ENCODE data around the gene FSTL4. TPM values are rescaled to one million over a fixed set of nuclear protein-coding genes. Genes with fewer than 3 reads are reported as not detected.

FSTL4 gene
- polyA plus RNA-seq, 3 donors = not detected

GRCh38 chr5:133311176-133311575, 301.2 kb downstream of the FSTL4 start:
- no peak overlapping the region for H3K9ac ChIP-seq (ENCODE audit: insufficient read depth, low read length, poor library complexity, severe bottlenecking)
- no CpG with 5 or more reads among the region's 4 CpGs for WGBS (ENCODE audit: insufficient coverage)
- H3K4me3 Mint-ChIP-seq = no peak overlapping the region
- H3K27ac ChIP-seq (ENCODE audit: low read depth in 1 of 2, low read length in 2 of 2) = no peak overlapping the region
- no peaks in the 10 kb centered on the region for H3K9me3 ChIP-seq (replicated peaks in 1 of 2; ENCODE audit: control insufficient read depth in 1 of 2, insufficient read depth in 1 of 2, low read length in 2 of 2)
- H3K4me2 ChIP-seq (replicated peaks; ENCODE audit: extremely low read depth, low read length, poor library complexity, severe bottlenecking) = no peak overlapping the region
- no peaks in the 10 kb centered on the region for H3K36me3 ChIP-seq (replicated peaks in 1 of 2; ENCODE audit: control insufficient read depth in 1 of 2, insufficient read depth in 2 of 2, low read length in 2 of 2)
- no peaks in the 10 kb centered on the region for H3K79me2 ChIP-seq (ENCODE audit: insufficient read depth, low read length)
- H3K27me3 ChIP-seq (ENCODE audit: control insufficient read depth in 2 of 2, insufficient read depth in 2 of 2, low read length in 2 of 2) = no peaks in the 10 kb centered on the region
- no peaks in the 10 kb centered on the region for H3K4me1 ChIP-seq (ENCODE audit: control insufficient read depth in 1 of 2, insufficient read depth in 2 of 2, low read length in 2 of 2)
- H3K9me3 Mint-ChIP-seq = no peaks in the 10 kb centered on the region
- H3K4me1 Mint-ChIP-seq = peaks cover 7% of the 10 kb centered on the region
- intact Hi-C loops (cut with micrococcal nuclease) = no loop called here
- H2AFZ ChIP-seq (ENCODE audit: insufficient read depth, low read depth, low read length, poor library complexity, severe bottlenecking) = no peak overlapping the region
- H3K27ac Mint-ChIP-seq = no peak overlapping the region
- peaks cover 0 to 6% (median 2%) of the 10 kb centered on the region in 3 donors for H3K27me3 Mint-ChIP-seq (ENCODE audit: low read depth in 3 of 3)
- TF ChIP-seq CTCF (IDR thresholded peaks at IDR 0.05) = no peak
- H4K20me1 ChIP-seq (ENCODE audit: insufficient read depth, low read length) = no peaks in the 10 kb centered on the region
- DNase-seq = no peak
- no peaks in the 10 kb centered on the region for H3K36me3 Mint-ChIP-seq
- no peak overlapping the region for H3K4me3 ChIP-seq (replicated peaks in 1 of 3; ENCODE audit: low read depth in 2 of 3, low read length in 3 of 3)

GRCh38 chr5:133309984-133310621, 302.2 kb downstream of the FSTL4 start:
- Histone ChIP-seq H3K9me3 (replicated peaks in 1 of 2; ENCODE audit: control insufficient read depth in 1 of 2, insufficient read depth in 1 of 2, low read length in 2 of 2) (no peaks in the 10 kb centered on the region), H3K4me1 (ENCODE audit: control insufficient read depth in 1 of 2, insufficient read depth in 2 of 2, low read length in 2 of 2) (no peaks in the 10 kb centered on the region), H3K4me3 (replicated peaks in 1 of 3; ENCODE audit: low read depth in 2 of 3, low read length in 3 of 3) (no peak overlapping the region), H3K79me2 (ENCODE audit: insufficient read depth, low read length) (no peaks in the 10 kb centered on the region), H2AFZ (ENCODE audit: insufficient read depth, low read depth, low read length, poor library complexity, severe bottlenecking) (no peak overlapping the region), H3K27ac (ENCODE audit: low read depth in 1 of 2, low read length in 2 of 2) (no peak overlapping the region), H3K4me2 (replicated peaks; ENCODE audit: extremely low read depth, low read length, poor library complexity, severe bottlenecking) (no peak overlapping the region), H4K20me1 (ENCODE audit: insufficient read depth, low read length) (no peaks in the 10 kb centered on the region), H3K9ac (ENCODE audit: insufficient read depth, low read length, poor library complexity, severe bottlenecking) (no peak overlapping the region), H3K36me3 (replicated peaks in 1 of 2; ENCODE audit: control insufficient read depth in 1 of 2, insufficient read depth in 2 of 2, low read length in 2 of 2) (no peaks in the 10 kb centered on the region), H3K27me3 (ENCODE audit: control insufficient read depth in 2 of 2, insufficient read depth in 2 of 2, low read length in 2 of 2) (no peaks in the 10 kb centered on the region)
- no peak overlapping the region for H3K27ac Mint-ChIP-seq
- no CpG with 5 or more reads among the region's 7 CpGs for WGBS (ENCODE audit: insufficient coverage)
- H3K27me3 Mint-ChIP-seq (ENCODE audit: low read depth in 3 of 3) = peaks cover 0 to 6% (median 2%) of the 10 kb centered on the region in 3 donors
- H3K4me3 Mint-ChIP-seq = no peak overlapping the region
- H3K9me3 Mint-ChIP-seq = no peaks in the 10 kb centered on the region
- TF ChIP-seq CTCF (IDR thresholded peaks at IDR 0.05) = no peak
- no peak for DNase-seq
- intact Hi-C loops (cut with micrococcal nuclease) = no loop called here
- H3K36me3 Mint-ChIP-seq = no peaks in the 10 kb centered on the region
- H3K4me1 Mint-ChIP-seq = peaks cover 7% of the 10 kb centered on the region

Measured in CD14-positive monocyte (primary cell).